GM13977 (cell line): ENCODE results near the gene VDAC1.

Experiments
- DNase-seq: peaks from one replicate; pipeline ENCODE4 v3.0.0; 2012; ENCODE audit warnings: low spot score
- CTCF ChIP-seq: IDR thresholded peaks from 2 replicates; pipeline ENCODE4 v1.5.1; 2012; ENCODE audit warnings: mild to moderate bottlenecking, control low read depth; ENCODE audit not compliant: insufficient read depth; ENCODE audit errors: extremely low read depth, missing control alignments
- in situ Hi-C: fragments of 300-500 bp; cut with MboI; formaldehyde crosslinking; loops from one replicate; pipeline ENCODE4 v1.12.0; 2022; ENCODE audit warnings: low sequenced_read_pairs, low pct_unique_long_range_greater_than_20kb, mixed read lengths, inconsistent platforms; ENCODE audit not compliant: unreplicated experiment

Gene VDAC1

GRCh38 chr5:134004626-134005416, at the start of gene VDAC1:
Gene VDAC1, minus strand, starts transcription at chr5:134004975. Its CDS starts 11,963 bp downstream, at chr5:133993012.
- TF ChIP-seq CTCF, result no peak
- in situ Hi-C loops, result no loop called here
- peak; percentile 98 for DNase-seq

- TF ChIP-seq CTCF, result no peak
- no peak for DNase-seq
- in situ Hi-C loops, result no loop called here
These were observed 49.1 kb upstream of the VDAC1 start for GRCh38 chr5:134053840-134054338.

- DNase-seq, result no peak
- in situ Hi-C loops, result no loop called here
- no peak for TF ChIP-seq CTCF
These were observed 48.6 kb upstream of the VDAC1 start for GRCh38 chr5:134053314-134053839.

- in situ Hi-C loops, result no loop called here
- no peak for DNase-seq
- no peak for TF ChIP-seq CTCF
These were observed 46.5 kb upstream of the VDAC1 start for GRCh38 chr5:134051305-134051704.

GRCh38 chr5:134048864-134049263, 44.1 kb upstream of the VDAC1 start:
- no peak for DNase-seq
- in situ Hi-C loops, result loop anchor here (10.0 to 25.0 kb wide), 2 partner anchors 46 to 238 kb away; no protein-coding TSS in a partner anchor
- no peak for TF ChIP-seq CTCF

GRCh38 chr5:134047687-134048056, 42.9 kb upstream of the VDAC1 start:
- in situ Hi-C loops, result loop anchor here (10.0 to 25.0 kb wide), 2 partner anchors 47 to 240 kb away; no protein-coding TSS in a partner anchor
- no peak for TF ChIP-seq CTCF
- DNase-seq, result no peak
